Stimulated activated memory B cell treated with anti-CD40 and anti-IgM and Interleukin-4, amounts not matched to agents 10 μg/mL and 1 μg/mL and 100 μg/mL, for 72 hours (primary cell): ENCODE measurements around the gene PLCL1.

Source experiments
- ATAC-seq: fragments of 150-1000 bp; cut with Tn5 transposase; 2 replicates; pipeline ENCODE4 v1.10.0; 2021
- H3K27ac Mint-ChIP-seq: one replicate; pipeline ENCODE4 v1.8.0; 2022; ENCODE audit warnings: mild to moderate bottlenecking, mixed read lengths
- H3K27me3 Mint-ChIP-seq: one replicate; pipeline ENCODE4 v1.8.0; 2022; ENCODE audit warnings: mixed read lengths
- H3K36me3 Mint-ChIP-seq: one replicate; pipeline ENCODE4 v1.8.0; 2022; ENCODE audit warnings: mixed read lengths
- H3K4me1 Mint-ChIP-seq: one replicate; pipeline ENCODE4 v1.8.0; 2022; ENCODE audit warnings: mixed read lengths
- H3K4me3 Mint-ChIP-seq: one replicate; pipeline ENCODE4 v1.8.0; 2022; ENCODE audit warnings: mild to moderate bottlenecking, moderate library complexity, mixed read lengths
- H3K9me3 Mint-ChIP-seq: one replicate; pipeline ENCODE4 v1.8.0; 2022; ENCODE audit warnings: mixed read lengths

The PLCL1 gene

DNA sequence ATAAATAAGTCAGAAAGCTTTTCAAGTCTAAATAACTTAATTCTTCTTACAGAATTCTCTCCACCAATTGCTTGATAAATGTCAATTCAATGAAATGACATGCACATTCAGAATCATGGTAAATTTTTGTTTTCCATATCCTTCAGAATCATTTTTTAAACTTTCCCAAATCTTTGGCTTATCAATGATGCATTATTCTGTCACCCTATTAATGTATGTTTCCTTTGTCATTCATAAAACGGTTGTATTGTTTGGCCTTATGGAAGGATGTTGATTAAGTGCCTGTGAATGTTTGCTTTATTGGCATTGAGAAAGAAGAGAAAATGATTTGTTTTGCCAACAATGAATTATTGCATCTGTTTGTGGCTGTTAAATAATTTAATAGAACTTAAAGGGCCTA is 260.9 kb downstream of the PLCL1 start:
- no peak for ATAC-seq
- no peak overlapping the region for H3K27ac Mint-ChIP-seq
- H3K36me3 Mint-ChIP-seq: no peaks in the 10 kb centered on the region
- no peak overlapping the region for H3K4me3 Mint-ChIP-seq
- no peaks in the 10 kb centered on the region for H3K9me3 Mint-ChIP-seq
- no peaks in the 10 kb centered on the region for H3K27me3 Mint-ChIP-seq
- H3K4me1 Mint-ChIP-seq: no peaks in the 10 kb centered on the region

DNA sequence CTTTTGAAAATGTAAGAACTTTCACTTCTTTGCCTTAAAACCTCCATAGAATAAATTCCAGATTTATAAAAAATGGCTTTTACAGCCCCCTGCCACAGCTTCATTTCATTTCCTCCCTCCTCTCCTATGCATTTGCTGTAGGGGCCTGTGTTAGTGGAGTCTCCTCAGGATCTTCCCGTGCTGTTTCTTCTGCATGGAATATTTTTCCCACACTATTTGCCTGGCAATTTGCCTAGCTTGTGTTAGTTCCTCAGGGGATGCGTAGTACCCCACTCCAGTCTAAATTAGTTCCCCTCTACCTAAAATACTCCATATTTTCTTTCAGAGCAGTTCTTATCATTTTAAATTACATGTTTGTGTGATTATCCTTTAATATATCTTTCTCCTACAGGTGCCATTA is 262.2 kb downstream of the PLCL1 start:
- Mint-ChIP-seq H3K27me3 (no peaks in the 10 kb centered on the region), H3K4me3 (no peak overlapping the region), H3K27ac (no peak overlapping the region), H3K9me3 (no peaks in the 10 kb centered on the region), H3K36me3 (no peaks in the 10 kb centered on the region), H3K4me1 (no peaks in the 10 kb centered on the region)
- ATAC-seq: no peak

DNA sequence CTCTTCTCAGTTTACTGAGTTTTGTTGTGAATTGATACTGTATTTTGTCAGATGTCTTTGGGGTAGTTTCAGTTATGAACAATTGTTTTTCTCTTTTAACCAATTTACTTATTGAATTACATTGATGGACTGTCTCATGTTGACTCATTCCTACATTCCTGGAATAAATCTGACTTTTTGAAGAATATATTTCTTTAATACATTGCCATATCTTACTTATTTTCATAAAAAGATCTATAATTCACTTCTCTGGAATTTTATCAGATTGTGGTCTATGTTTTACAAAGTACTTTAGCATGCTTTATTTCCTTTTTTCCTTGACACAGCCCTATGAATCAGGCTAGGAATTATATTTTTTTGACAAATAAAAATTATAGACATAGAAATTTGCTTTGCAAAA is 268.3 kb downstream of the PLCL1 start:
- no peaks in the 10 kb centered on the region for H3K9me3 Mint-ChIP-seq
- no peaks in the 10 kb centered on the region for H3K36me3 Mint-ChIP-seq
- no peak overlapping the region for H3K27ac Mint-ChIP-seq
- no peak overlapping the region for H3K4me3 Mint-ChIP-seq
- H3K4me1 Mint-ChIP-seq: no peaks in the 10 kb centered on the region
- no peaks in the 10 kb centered on the region for H3K27me3 Mint-ChIP-seq
- no peak for ATAC-seq

DNA sequence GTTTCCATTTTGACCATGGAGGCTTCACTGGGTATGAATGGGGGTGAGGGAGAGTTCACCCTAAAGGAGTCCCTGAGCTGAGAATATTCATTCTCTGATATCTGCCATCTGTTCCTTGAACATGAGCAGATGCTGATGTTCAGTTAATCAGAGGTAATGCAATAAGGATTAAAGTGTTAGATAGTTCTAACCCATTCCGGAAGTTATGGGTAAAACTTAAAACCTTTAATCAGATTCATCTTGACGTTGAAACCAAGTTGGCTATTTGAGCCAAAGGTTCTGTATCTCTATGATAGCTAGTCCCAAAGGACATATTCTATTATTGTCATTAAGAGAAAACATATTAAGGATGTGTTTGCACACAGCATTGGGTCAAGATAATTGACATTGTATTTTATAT is 268.9 kb downstream of the PLCL1 start:
- no peaks in the 10 kb centered on the region for H3K9me3 Mint-ChIP-seq
- ATAC-seq: no peak
- no peaks in the 10 kb centered on the region for H3K27me3 Mint-ChIP-seq

DNA sequence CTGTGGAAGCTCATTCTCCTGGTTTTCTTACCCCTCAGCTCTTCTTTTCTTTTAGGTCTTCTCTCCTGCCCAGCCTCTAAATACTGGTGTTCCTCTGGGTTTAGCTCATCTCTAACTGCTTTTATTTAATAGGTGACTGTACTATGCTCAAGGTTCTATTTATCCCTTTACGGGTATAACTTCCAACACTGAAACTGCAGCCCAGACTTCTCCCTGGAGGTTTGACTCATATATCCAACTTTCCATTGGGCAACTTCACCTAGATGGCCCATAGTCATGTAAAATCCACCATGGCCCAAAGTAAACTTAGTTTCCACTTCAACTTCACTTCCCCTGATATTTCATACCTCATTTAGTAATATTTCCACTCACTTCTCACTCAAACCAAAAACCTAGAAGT is 273.1 kb downstream of the PLCL1 start:
- Mint-ChIP-seq H3K9me3 (no peaks in the 10 kb centered on the region), H3K27me3 (no peaks in the 10 kb centered on the region), H3K36me3 (no peaks in the 10 kb centered on the region), H3K27ac (no peak overlapping the region), H3K4me3 (no peak overlapping the region), H3K4me1 (no peaks in the 10 kb centered on the region)
- no peak for ATAC-seq

More for the DNA sequence above, 268.9 kb downstream of the PLCL1 start:
- H3K36me3 Mint-ChIP-seq: no peaks in the 10 kb centered on the region
- no peak overlapping the region for H3K4me3 Mint-ChIP-seq
- no peaks in the 10 kb centered on the region for H3K4me1 Mint-ChIP-seq
- no peak overlapping the region for H3K27ac Mint-ChIP-seq

- Mint-ChIP-seq H3K36me3 (no peaks in the 10 kb centered on the region), H3K27ac (no peak overlapping the region), H3K4me1 (no peaks in the 10 kb centered on the region), H3K9me3 (no peaks in the 10 kb centered on the region), H3K4me3 (no peak overlapping the region), H3K27me3 (no peaks in the 10 kb centered on the region)
- no peak for ATAC-seq
Observed at GRCh38 chr2:198080879-198081765, 276.7 kb downstream of the PLCL1 start.

- Mint-ChIP-seq H3K27me3 (no peaks in the 10 kb centered on the region), H3K4me1 (no peaks in the 10 kb centered on the region), H3K36me3 (no peaks in the 10 kb centered on the region), H3K9me3 (no peaks in the 10 kb centered on the region), H3K4me3 (no peak overlapping the region), H3K27ac (no peak overlapping the region)
- no peak for ATAC-seq
Observed at GRCh38 chr2:198084156-198084555, 279.8 kb downstream of the PLCL1 start.

GRCh38 chr2:198096002-198096401 is 291.6 kb downstream of the PLCL1 start:
- peaks cover 3% of the 10 kb centered on the region for H3K9me3 Mint-ChIP-seq
- H3K27me3 Mint-ChIP-seq: no peaks in the 10 kb centered on the region
- no peak overlapping the region for H3K27ac Mint-ChIP-seq
- no peak overlapping the region for H3K4me3 Mint-ChIP-seq
- no peaks in the 10 kb centered on the region for H3K4me1 Mint-ChIP-seq
- no peak for ATAC-seq
- no peaks in the 10 kb centered on the region for H3K36me3 Mint-ChIP-seq

DNA sequence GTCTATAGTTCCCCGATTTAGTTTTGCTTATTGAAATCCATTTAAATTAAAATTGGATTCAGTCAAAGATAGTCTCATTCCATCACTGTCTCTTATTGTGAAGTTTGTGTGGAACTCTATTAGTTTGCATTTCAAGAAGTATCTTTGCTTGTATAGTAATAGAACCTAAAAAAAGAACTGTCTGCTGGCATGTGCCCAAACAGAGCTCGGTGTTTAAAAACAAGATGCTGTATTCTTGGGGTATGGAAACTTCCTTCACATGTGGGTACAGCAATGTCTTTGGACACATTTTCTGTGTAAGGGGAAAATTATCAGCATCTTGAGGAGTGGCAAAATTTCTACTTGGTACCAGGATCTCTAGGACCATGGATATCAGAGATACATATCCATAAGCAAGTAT is 292.6 kb downstream of the PLCL1 start:
- H3K27ac Mint-ChIP-seq: no peak overlapping the region
- no peaks in the 10 kb centered on the region for H3K4me1 Mint-ChIP-seq
- H3K4me3 Mint-ChIP-seq: no peak overlapping the region
- ATAC-seq: no peak
- no peaks in the 10 kb centered on the region for H3K27me3 Mint-ChIP-seq
- H3K36me3 Mint-ChIP-seq: no peaks in the 10 kb centered on the region
- peaks cover 2% of the 10 kb centered on the region for H3K9me3 Mint-ChIP-seq

GRCh38 chr2:198097630-198098029 is 293.2 kb downstream of the PLCL1 start:
- ATAC-seq: no peak
- Mint-ChIP-seq H3K9me3 (no peaks in the 10 kb centered on the region), H3K27ac (no peak overlapping the region), H3K36me3 (no peaks in the 10 kb centered on the region), H3K4me1 (no peaks in the 10 kb centered on the region), H3K4me3 (no peak overlapping the region), H3K27me3 (no peaks in the 10 kb centered on the region)

GRCh38 chr2:198098386-198098785 is 294.0 kb downstream of the PLCL1 start:
- Mint-ChIP-seq H3K36me3 (no peaks in the 10 kb centered on the region), H3K27ac (no peak overlapping the region)
- no peak for ATAC-seq

GRCh38 chr2:198098918-198099317 is 294.5 kb downstream of the PLCL1 start:
- no peak for ATAC-seq
- Mint-ChIP-seq H3K4me1 (no peaks in the 10 kb centered on the region), H3K36me3 (no peaks in the 10 kb centered on the region), H3K27me3 (no peaks in the 10 kb centered on the region), H3K9me3 (no peaks in the 10 kb centered on the region), H3K27ac (no peak overlapping the region), H3K4me3 (no peak overlapping the region)

More at GRCh38 chr2:198098386-198098785, 294.0 kb downstream of the PLCL1 start:
- no peaks in the 10 kb centered on the region for H3K4me1 Mint-ChIP-seq
- no peak overlapping the region for H3K4me3 Mint-ChIP-seq
- H3K9me3 Mint-ChIP-seq: no peaks in the 10 kb centered on the region
- H3K27me3 Mint-ChIP-seq: no peaks in the 10 kb centered on the region

DNA sequence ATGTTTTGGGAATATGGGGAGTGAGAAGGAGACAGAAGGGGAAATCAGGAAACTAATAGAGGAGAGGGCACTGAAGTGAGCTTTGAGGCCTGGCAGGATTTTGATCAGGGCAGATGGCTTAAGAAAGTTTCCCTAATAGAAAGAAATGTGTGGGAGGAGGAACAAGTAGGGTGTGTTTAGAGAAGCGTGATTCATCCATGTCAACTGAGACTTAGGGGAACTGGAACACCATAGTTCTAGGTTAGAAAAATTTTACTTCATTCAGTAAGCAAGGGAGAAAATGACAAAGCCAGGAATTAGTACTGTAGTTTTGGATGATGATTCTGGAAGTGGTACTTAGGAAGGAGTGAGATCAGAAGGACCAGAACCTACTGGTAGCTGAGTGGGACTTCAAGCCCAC is 296.0 kb downstream of the PLCL1 start:
- H3K27ac Mint-ChIP-seq: no peak overlapping the region
- H3K4me3 Mint-ChIP-seq: no peak overlapping the region
- H3K9me3 Mint-ChIP-seq: peaks cover 5% of the 10 kb centered on the region
- no peaks in the 10 kb centered on the region for H3K27me3 Mint-ChIP-seq
- no peak for ATAC-seq
- H3K4me1 Mint-ChIP-seq: no peaks in the 10 kb centered on the region
- no peaks in the 10 kb centered on the region for H3K36me3 Mint-ChIP-seq

DNA sequence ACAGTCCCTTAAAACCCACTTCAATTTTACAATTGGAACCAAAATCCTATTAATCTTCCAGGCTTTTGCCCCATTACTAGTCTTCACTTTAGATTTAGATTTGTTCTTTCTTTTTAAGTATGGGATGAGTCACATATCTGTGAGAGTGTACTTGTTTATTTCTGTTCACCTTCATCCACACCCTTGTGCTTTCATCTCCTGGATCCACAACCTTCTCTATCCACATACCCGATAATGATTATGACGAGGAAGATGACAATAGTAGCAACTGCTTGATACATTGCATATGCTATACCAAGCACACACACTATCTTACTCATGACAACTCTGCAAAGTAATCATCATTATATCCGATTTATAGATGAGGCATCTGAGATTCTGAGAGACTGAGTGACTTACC is 297.3 kb downstream of the PLCL1 start:
- no peak for ATAC-seq
- Mint-ChIP-seq H3K4me1 (no peaks in the 10 kb centered on the region), H3K27ac (no peak overlapping the region), H3K4me3 (no peak overlapping the region), H3K9me3 (peaks cover 6% of the 10 kb centered on the region), H3K36me3 (no peaks in the 10 kb centered on the region), H3K27me3 (no peaks in the 10 kb centered on the region)

DNA sequence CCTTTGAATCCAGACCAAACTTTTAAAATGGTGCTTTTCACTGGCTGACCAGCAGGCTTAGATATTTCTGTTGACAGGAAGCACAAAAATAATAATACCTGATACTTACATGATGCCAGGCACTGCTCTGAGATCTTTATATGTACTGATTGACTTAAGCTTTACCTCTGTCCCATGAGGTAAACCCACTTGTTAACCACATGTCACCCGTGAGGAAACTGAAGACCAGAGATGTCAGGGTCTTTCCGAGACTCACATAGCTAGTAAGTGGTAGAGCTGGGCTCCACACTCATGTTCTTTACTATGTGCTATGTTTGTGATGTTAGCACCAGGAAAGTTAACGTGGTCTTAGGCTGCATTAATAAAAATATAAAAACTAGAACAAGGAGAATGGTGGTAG is 297.7 kb downstream of the PLCL1 start:
- ATAC-seq: no peak
- peaks cover 6% of the 10 kb centered on the region for H3K9me3 Mint-ChIP-seq
- H3K27ac Mint-ChIP-seq: no peak overlapping the region
- H3K36me3 Mint-ChIP-seq: no peaks in the 10 kb centered on the region
- H3K4me1 Mint-ChIP-seq: no peaks in the 10 kb centered on the region
- H3K4me3 Mint-ChIP-seq: no peak overlapping the region
- H3K27me3 Mint-ChIP-seq: no peaks in the 10 kb centered on the region

- no peaks in the 10 kb centered on the region for H3K4me1 Mint-ChIP-seq
- no peaks in the 10 kb centered on the region for H3K36me3 Mint-ChIP-seq
- H3K27me3 Mint-ChIP-seq: no peaks in the 10 kb centered on the region
- H3K4me3 Mint-ChIP-seq: no peak overlapping the region
- ATAC-seq: no peak
- H3K9me3 Mint-ChIP-seq: peaks cover 6% of the 10 kb centered on the region
- H3K27ac Mint-ChIP-seq: no peak overlapping the region
Observed at GRCh38 chr2:198102856-198103255, 298.5 kb downstream of the PLCL1 start.
